Epithelial cell of esophagus (primary cell): Measurements from ENCODE around the gene CPLX1.
"Not testable (repeated sequence)": the region's sequence is repeated elsewhere in the genome, so short reads cannot be mapped to it uniquely, and the experiment has no call there.

Source experiments
- DNase-seq: peaks from one replicate; pipeline ENCODE4 v3.0.0; 2010; ENCODE audit warnings: low read depth
- H3K4me3 ChIP-seq: 2 replicates; pipeline ENCODE4 v1.5.1; 2011; ENCODE audit warnings: mild to moderate bottlenecking, low read length, control low read depth
- TF ChIP-seq, protein P1 (sequence below): IDR thresholded peaks from 2 replicates; pipeline ENCODE4 v1.5.1; 2011; ENCODE audit warnings: low read depth, mild to moderate bottlenecking, low read length, control low read depth, inconsistent platforms; ENCODE audit not compliant: insufficient read depth; ENCODE audit errors: missing control alignments

Gene CPLX1

DNA sequence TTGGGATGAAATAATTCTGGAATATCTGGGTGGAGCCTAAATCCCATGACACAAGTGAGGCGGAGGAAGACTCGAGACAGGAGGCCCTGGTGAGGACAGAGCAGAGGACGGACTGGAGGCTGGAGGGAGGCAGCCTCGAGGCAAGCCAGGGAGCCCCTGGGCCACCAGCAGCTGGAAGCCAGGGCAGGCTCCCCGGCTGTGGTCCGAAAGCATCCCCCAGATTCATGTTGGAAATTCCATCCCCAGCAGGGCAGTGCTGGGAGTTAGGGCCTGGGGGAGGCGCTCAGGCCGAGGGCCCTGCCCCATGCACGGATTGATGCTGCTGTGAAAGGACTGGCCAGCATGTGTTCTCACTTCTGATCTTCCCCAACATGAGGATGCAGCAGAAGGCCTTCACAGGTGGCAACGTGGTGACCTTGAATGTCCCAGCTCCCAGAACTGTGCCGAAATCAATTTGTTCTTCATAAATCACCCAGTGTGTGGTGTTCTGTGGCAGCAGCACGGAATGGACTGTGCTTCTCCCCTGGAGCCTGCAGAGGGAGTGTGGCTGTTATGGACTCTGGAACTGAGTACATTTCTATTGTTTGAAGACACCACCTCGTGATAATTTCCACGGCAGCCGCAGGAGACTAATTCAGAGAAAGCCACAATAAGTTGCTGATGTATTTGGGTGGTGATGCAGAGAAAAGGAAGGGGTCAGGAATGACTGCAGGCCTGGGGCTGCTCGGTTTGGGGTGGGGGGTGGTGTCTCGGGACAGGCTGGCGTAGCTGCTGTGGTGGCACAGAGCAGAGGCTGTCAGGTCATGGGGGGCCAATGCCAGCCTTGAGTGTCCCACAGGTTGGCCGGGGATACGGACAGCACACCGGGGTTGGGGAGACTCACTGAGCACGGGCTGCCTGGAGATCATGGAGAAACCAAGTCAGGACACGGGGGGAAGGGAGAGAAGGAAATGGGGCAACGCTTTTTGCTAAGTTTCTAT, 63.4 kb downstream of the CPLX1 start:
- TF ChIP-seq, protein P1, sequence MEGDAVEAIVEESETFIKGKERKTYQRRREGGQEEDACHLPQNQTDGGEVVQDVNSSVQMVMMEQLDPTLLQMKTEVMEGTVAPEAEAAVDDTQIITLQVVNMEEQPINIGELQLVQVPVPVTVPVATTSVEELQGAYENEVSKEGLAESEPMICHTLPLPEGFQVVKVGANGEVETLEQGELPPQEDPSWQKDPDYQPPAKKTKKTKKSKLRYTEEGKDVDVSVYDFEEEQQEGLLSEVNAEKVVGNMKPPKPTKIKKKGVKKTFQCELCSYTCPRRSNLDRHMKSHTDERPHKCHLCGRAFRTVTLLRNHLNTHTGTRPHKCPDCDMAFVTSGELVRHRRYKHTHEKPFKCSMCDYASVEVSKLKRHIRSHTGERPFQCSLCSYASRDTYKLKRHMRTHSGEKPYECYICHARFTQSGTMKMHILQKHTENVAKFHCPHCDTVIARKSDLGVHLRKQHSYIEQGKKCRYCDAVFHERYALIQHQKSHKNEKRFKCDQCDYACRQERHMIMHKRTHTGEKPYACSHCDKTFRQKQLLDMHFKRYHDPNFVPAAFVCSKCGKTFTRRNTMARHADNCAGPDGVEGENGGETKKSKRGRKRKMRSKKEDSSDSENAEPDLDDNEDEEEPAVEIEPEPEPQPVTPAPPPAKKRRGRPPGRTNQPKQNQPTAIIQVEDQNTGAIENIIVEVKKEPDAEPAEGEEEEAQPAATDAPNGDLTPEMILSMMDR, result peak; percentile 40
- H3K4me3 ChIP-seq, result no peak overlapping the region
- peak; percentile 24 for DNase-seq

DNA sequence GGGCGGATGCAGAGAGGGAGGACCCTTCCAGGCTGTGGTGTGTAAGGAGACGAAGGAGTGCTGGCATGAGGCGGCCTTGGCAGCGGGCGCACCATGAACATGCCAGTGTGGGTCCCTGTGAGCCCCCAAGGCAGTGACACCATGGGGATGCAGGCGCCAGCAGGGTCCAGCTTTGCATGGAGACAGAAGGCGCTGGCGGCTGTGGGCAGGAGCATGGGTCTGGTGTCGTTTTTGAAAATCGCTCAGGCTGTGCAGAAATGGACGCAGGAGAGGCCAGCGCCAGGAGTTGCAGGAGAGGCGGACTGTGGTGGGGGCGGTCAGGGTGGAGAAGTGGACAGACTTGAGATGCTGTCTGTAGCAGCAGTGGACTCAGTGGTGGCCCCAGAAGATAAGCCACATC, 64.2 kb downstream of the CPLX1 start:
- no peak for DNase-seq
- H3K4me3 ChIP-seq, result no peak overlapping the region
- TF ChIP-seq, protein P1, result no peak

- TF ChIP-seq, protein P1, result no peak
- H3K4me3 ChIP-seq, result no peak overlapping the region
Observed at GRCh38 chr4:761086-761485, 64.8 kb downstream of the CPLX1 start.

GRCh38 chr4:760616-761015, 65.3 kb downstream of the CPLX1 start:
- DNase-seq, result no peak
- TF ChIP-seq, protein P1, result no peak
- H3K4me3 ChIP-seq, result no peak overlapping the region

More at GRCh38 chr4:761086-761485, 64.8 kb downstream of the CPLX1 start:
- DNase-seq, result no peak

- not testable (repeated sequence) for DNase-seq, H3K4me3 ChIP-seq
Observed at GRCh38 chr4:759810-760209, 66.1 kb downstream of the CPLX1 start.

GRCh38 chr4:757111-757510, 68.8 kb downstream of the CPLX1 start:
- no peak overlapping the region for H3K4me3 ChIP-seq
- TF ChIP-seq, protein P1, result no peak
- no peak for DNase-seq

DNA sequence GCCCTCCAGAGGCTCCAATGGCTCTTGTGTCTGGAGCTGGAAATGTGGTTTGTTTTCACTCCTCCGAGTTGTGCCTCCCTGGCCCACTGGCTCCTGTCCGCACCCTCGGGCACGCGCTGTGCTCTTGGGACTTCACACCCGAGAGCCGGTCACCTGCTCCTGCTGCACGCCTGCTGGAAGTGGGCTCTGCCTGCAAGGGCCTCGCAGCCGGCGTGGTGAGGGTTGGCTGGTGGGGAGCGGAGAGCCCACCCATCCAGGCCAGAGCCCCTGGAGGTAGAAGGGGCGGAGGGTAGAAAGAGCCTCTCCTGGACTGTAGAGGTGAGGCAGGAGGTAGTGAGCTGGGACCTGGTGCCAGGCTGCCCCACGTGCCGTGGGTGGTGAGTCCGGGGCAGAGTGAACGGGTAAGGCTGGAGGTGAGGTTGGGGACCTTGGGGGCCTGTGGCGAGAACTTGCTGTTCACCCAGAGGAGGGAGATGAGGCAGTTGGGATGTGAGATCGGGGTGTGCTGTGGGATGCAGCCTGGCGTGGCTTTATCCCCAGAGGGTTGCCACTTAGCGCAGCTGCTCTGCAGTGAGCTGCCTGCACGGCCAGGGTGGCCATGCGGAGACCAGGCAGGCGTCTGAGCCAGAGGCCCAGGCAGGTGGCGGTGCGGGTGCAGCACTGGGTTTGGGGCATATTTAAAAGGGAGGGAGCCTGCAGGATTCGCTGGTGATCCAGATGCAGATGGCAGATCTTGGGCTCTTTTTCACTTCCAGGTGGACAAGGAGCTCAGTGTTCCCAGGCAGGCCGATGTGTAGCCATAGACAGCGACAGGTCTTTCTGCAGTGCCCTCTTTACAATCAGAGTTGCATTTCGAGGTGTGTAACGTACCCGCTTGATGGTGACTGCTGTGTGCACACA, 71.5 kb downstream of the CPLX1 start:
- DNase-seq, result no peak
- TF ChIP-seq, protein P1, result no peak
- no peak overlapping the region for H3K4me3 ChIP-seq

GRCh38 chr4:753186-753585, 72.7 kb downstream of the CPLX1 start:
- H3K4me3 ChIP-seq, DNase-seq: not testable (repeated sequence)
